Measurements from ENCODE around the gene MXRA8.

DNA sequence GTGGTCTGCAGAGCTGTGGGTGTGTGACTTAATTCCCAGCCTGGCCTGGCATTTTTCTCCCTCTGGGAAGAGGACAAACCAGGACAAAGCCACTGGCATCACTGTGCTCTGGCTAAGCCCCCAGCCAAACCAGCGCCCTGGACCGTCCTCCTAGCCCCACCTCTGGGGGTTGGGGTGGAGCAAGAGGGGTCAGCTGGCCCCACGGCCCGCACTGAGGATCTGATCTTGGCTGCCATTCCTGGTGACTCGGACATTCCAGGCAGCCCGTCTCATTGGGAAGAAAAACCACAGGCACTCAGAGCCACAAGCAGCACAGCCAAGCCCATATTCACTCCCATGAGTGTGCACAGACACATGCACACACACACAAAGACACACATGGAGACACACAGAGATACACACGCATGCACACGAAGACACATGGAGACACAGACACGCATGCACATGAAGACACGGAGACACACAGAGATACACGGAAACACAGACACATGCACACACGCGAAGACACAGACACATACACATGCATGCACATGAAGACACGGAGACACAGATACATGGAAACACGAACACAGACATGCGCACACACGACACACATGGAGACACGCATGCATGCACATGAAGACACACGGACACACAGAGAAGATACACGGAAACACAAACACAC, 2.3 kb upstream of the MXRA8 start:
- TF ChIP-seq, protein P1, sequence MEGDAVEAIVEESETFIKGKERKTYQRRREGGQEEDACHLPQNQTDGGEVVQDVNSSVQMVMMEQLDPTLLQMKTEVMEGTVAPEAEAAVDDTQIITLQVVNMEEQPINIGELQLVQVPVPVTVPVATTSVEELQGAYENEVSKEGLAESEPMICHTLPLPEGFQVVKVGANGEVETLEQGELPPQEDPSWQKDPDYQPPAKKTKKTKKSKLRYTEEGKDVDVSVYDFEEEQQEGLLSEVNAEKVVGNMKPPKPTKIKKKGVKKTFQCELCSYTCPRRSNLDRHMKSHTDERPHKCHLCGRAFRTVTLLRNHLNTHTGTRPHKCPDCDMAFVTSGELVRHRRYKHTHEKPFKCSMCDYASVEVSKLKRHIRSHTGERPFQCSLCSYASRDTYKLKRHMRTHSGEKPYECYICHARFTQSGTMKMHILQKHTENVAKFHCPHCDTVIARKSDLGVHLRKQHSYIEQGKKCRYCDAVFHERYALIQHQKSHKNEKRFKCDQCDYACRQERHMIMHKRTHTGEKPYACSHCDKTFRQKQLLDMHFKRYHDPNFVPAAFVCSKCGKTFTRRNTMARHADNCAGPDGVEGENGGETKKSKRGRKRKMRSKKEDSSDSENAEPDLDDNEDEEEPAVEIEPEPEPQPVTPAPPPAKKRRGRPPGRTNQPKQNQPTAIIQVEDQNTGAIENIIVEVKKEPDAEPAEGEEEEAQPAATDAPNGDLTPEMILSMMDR (IDR thresholded peaks at IDR 0.05; ENCODE audit: low read depth, low read length) = no peak
- TF ChIP-seq, protein P2, sequence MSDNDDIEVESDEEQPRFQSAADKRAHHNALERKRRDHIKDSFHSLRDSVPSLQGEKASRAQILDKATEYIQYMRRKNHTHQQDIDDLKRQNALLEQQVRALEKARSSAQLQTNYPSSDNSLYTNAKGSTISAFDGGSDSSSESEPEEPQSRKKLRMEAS (IDR thresholded peaks at IDR 0.05; ENCODE audit: low read depth, low read length) = no peak
- no peak for TF ChIP-seq POLR2A (IDR thresholded peaks at IDR 0.05; ENCODE audit: extremely low read depth, insufficient read length)
